GM21723 (cell line): ENCODE results near the gene TOMM40.
"Not testable (repeated sequence)": the region's sequence is repeated elsewhere in the genome, so short reads cannot be mapped to it uniquely, and the experiment has no call there.

Experiments used
- ATAC-seq: cut with Tn5 transposase; IDR thresholded peaks from one replicate; pipeline ENCODE4 v1.9.1; 2021; ENCODE audit warnings: mild to moderate bottlenecking, moderate library complexity; ENCODE audit not compliant: unreplicated experiment

The TOMM40 gene

DNA sequence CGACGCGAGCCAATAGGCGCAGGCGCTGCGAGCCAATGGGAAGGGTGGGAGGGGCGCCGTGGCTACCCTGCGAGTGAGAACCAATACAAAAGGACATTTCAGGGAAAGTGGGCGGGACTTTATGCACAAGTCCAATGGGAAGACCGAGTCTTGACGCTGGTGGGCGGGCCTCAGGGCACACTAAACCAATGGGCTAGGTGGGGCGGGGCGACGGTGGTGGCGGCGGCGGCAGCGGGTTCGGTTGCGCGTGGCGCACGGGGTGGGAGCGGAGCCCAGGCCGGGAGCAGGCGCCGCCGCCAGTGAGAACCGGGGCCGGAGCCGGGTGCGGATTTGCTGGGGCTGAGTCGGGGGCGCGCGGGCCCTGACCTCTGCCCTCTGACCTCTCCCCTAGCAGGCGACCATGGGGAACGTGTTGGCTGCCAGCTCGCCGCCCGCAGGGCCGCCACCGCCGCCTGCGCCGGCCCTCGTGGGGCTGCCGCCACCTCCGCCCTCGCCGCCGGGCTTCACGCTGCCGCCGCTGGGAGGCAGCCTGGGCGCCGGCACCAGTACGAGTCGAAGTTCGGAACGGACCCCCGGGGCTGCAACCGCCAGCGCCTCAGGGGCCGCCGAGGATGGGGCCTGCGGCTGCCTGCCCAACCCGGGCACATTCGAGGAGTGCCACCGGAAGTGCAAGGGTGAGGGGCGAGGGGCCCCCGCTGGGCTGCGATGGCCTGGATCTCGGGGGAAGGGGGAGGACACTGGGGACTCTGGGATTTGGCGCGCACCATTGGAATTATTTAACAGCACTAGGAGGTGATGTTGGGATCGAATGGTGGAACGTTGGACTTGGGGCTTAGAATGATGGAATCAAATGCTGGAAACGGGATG lies at the start of gene TOMM40:
Gene TOMM40 (plus strand): TSS at position 239 of the 867 bp plus-strand sequence. CDS start 162 bp downstream, at position 401.
- ATAC-seq, result peak; percentile 66

DNA sequence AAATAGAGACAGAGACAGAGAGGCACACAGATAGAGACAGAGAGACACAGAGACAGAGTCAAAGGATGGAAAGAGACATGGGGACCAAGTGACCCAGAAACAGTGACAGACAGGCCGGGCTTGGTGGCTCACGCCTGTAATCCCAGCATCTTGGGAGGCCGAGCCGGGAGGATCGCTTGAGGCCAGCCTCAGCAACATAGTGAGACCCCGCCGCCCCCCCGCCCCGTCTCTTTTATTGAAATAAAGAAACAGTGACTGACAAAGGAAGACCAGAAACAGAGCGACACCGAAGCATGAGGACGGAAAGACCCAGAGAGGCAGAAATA lies 45.8 kb upstream of the TOMM40 start:
- no peak for ATAC-seq

DNA sequence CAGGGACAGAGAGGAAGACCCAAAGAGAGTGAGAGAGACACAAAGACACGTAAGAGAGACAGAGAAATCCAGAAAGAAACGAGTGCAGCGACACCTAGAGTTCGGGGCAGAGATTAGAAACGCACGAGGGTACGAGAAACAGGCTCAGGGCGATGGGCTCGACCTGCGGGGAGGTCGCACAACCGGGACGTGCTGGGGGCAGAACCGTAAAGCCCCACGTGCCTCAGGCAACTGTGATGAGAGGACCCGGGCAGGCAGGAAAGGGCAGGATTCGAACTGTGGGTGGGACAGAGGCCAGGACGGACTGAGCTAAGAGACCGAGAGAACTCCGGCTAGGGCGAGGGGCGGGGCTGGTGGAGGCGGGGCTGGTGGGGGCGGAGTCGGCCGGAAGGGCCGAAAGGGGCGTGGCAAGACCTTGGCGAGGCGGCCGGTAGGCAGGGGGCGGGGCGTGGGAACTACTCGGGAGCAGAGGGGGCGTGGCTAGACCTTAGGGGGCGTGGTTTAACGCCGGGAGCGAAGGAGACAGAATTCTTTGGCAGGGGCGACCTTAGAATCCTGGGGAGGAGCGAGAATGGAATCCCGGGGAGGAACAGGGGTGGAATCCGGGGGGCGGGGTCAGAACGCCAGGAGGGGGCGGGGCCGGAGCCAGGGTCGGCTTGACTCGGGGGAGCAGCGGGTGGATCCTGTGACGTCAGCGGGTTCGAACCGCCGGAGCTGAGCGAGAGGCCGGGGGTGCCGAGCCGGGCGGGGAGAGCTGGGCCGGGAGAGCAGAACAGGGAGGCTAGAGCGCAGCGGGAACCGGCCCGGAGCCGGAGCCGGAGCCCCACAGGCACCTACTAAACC lies 45.2 kb upstream of the TOMM40 start, which contains the start of gene NECTIN2:
Gene NECTIN2 (plus strand): TSS at position 686 of the 843 bp plus-strand sequence. CDS start 229 bp downstream, outside the sequence.
- ATAC-seq, result no peak

DNA sequence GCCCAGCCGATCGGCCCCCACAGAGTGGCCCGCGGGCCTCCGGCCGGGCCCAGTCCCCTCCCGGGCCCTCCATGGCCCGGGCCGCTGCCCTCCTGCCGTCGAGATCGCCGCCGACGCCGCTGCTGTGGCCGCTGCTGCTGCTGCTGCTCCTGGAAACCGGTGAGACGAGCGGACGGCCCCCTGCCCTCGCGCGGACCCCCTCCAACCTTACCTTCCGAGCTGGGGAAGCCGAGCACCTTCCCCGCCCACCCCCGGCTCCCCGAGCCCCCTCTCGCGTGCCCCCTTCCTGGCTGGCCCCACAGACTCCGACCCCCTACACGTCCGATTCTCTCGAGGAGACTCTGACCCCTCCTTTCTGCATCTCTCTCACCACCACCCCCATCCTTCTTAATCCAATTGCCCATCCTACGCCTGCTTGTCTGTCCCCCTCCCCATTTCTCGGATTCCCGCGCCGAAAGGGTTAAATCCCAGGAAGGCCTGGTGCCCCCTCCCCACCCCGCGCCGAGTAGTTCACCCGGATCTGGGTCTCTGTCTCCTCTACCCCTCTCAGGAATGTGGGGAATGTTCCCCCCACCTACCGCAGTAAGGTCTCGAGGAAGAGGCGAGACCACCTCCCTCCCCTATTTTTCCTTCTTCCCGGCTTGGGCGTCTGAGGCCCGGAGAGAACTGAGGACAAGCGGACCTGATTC lies 44.5 kb upstream of the TOMM40 start:
- ATAC-seq, result no peak

DNA sequence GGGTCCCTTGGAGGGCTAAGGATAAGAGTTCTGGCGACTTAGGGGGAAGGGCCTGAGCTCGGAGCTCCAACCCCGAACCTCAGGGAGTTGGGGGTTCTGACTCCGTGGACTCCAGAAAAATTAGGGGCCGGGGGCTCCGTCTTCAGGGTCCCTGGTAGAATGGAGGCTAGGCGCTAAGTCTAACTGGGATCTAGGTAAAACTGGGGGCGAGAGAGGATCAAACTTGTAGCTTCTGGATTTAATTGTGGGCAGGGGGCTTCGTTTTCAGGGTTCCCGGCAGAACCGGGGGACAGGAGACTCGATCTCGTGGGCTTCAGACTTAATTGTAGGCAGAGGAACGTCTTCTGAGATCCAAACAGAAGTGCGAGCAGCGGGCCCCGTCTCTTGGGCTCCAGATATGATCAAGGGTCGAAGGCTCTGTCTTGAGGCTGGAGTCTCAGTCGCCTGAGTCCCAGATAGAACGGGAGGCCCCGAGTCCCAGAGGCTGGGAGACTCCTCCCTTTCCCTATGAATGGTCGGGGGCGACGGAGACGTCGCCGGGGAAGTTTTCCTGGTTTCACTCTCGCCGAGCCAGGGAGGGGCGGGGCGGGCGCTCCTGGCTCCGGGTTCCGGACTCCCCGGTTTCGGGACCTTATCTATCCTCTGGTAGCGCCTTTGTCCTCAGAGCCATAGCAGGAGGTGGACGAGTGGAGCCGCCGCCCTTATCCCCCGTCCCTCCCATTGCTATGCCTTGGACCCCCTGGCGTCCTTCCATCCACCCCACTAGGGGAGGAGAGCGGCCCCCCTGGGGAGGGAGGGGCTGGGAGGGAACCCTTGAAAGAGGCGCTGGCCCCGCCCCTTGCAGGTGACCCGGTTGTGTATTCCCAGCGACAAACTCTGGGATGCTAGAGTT lies 43.7 kb upstream of the TOMM40 start:
- no peak for ATAC-seq

DNA sequence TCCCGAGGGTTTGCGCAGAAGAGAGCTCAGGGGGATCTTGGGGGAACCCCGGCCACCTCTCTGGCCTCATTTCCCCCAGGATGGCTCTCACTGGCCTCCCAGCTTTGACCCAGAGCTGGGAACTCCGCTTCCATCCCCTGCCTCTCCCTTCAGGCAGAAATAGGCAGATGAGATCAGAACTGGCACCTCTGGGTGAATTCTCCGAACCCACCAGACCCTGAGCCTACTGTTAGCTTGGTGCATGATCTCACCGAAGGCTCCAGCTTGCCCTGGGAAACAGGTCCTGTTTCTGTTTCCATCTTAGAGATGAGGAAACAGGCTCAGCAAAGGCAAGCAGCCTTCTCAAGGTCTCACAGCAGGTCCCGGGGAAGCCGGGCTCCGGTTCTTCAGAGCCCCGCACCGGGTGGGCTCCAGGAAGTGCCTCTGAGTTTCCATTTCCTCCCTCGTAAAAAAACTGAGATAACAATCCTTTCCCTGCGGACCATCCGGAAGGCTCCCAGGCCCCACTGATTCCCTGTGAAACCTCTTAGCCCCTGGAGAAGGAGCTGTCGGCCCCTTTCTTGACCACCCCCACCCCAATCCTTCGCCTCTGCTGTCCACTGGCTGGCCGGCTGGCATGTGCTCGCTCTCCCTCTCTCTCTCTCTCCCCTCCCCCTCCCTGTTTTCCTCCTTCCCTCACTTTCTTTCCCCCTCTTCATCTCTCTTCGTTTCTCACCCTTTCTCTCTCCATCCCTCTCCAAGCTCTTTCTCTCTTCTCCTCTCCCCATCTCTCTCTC lies 42.8 kb upstream of the TOMM40 start:
- ATAC-seq, result no peak

DNA sequence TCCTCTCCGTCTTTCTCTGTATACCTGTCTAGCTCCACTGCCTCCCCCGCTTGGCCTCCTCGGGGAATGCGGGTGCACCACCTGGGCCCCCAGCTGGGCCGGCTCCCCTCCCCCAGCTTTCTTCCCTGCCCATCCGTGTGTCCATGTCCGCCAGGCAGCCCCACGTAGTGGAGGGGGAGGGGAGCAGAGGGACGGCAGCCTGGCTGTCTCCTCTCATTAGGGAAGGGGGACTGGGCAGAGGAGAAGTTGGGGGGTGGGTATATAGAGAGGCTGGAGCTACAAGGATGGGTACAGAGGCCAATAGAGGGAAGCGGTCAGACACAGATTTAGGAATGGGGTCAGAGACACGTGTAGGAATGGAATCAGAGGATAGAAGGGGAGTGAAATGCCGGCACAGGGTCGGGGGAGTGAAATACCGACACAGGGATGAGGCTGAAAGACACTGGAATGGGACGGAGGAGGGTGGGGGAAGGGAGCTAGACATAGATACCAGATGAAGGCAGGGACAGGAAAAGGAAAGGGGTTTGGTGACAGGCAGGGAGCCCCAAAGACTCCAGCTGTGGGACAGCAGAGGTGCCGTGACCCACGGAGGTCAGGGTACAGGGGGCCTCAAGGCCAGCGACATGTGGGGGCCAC lies 42.1 kb upstream of the TOMM40 start:
- ATAC-seq, result no peak

DNA sequence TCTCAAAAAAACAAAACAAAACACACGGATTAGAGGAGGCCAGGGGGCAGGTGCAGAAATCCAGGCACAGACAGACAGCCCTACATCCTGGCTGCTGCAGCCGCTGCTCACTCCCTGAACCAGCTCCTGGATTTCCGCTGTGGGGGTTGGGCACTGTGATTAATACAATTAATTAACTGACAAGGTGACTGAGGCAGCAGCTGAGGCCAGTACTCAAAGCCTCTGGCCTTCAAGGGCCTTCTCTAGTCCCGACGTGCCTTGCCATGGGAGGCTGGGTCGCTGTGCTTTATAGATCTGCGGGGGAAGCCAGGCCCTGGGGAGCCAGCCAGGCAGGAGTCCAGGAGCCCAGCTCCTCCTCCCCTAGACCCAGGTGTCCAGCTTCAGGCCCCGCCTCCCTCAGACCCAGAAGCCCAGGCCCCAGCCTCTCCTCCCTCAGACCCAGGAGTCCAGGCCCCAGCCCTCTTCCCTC lies 40.4 kb upstream of the TOMM40 start:
- no peak for ATAC-seq

DNA sequence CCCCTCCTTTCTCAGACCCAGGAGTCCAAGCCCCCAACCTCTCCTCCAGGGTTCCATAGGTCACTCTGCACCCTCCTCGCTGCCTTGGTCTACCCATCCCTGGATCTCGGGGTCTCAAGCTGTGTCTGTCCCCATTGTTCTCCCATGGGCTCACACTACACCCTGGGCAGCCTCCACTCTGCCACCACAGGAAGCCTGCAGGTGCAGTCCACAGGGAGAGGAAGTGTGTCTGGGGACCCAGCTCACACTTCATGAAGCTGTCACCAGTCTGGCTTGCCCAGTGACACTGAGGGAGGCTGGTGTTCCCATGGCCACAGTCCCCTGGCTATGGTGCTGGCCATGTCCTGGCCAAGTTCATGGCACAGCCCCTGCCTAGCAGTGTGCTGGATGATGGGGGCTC lies 39.6 kb upstream of the TOMM40 start:
- ATAC-seq, result no peak

DNA sequence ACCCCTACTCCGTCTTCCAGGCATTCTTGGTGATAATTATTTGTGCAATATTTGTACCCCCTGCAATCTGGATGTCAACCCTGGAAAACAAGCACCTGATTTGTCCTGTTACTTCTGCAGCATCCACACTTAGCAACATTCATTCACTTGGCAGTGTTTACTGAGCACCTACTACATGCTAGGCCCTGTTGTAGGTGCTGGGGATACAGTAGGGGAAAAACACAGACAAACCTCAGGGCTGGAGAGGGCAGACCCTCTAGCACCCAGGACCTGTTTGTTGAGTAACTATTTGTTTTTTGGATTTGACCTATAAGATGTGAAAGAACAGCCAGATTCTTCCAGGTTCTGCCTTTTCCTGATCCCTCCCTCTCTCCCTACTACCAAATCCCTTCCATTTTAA lies 35.4 kb upstream of the TOMM40 start:
- ATAC-seq, result no peak

DNA sequence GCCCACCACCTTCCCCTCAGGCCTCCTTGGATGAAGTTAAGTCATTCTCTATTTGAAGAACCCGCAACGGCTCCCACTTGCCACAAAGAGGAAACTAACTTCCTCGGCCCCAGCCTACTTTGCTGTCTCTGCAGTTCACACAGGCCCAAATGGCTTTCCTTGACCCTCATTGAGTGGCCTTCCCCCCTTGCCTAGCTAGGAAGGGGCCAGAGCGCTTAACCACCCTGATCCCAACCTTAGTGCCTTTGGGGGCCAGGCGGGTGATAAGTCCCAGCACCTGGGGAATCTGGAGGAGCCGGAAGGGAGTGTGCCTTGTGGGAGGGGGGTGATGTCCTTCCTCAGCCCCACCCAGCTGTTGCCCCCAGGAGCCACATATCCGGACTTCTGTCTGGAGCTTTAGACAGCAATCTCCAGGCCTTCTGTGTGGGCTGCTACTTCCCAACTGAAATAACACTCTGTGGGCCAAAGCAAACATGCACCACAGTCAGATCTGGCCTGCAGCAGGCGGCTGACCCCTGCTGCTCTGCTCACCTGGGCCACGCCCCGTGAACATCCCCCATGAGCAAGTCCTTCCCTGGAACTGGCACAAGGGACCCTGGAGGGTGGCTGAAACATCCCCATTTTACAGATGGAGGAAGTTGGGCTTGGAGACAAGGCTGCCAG lies 34.5 kb upstream of the TOMM40 start:
- ATAC-seq, result no peak

DNA sequence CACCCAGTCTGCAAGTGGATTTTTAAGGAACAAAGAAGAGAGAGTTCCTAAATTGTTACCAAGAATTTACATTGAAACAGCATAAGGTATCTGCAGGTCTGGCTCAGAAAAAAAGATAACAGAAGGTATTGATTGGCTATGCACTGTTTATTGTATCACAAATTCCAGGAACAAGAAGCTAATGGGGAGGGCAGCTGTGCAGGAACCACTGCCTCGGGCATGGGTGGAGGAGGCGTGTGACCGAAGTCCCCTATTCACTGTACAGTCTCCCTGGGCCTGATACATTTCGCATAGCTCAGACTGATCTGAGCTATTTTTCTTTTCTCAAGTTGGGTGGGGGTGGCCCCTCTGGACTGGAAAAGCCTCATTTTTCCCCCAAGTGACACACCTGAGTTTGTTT lies 33.2 kb upstream of the TOMM40 start:
- ATAC-seq, result no peak

DNA sequence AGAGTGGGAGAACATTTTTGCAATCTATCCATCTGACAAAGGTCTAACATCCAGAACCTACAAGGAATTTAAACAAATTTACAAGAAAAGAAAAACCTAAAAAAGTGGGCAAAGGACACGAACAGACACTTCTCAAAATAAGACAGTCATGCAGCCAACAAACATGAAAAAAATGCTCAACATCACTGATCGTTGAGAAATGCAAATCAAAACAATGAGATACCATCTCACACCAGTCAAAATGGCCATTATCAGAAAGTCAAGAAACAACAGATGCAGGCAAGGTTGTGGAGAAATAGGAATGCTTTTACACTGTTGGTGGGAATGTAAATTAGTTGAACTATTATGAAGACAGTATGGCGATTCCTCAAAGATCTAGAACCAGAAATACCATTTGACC lies 29.5 kb upstream of the TOMM40 start:
- not testable (repeated sequence) for ATAC-seq

DNA sequence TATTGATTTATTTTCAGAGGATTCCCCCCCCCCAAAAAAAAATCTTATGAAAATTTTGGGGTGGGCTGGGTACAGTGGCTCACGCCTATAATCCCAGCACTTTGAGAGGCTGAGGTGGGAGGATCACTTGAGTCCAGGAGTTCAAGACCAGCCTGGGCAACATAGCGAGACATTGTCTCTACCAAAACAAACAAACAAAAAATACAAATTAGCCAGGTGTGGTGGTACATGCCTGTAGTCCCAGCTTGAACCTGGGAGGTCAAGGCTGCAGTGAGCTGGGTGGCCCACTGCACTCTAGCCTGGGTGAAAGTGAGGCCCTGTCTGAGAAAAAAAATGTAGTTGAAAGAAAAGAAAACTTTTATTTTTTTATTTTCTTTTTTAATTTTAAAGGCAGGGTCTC lies 27.1 kb upstream of the TOMM40 start:
- ATAC-seq, result no peak

DNA sequence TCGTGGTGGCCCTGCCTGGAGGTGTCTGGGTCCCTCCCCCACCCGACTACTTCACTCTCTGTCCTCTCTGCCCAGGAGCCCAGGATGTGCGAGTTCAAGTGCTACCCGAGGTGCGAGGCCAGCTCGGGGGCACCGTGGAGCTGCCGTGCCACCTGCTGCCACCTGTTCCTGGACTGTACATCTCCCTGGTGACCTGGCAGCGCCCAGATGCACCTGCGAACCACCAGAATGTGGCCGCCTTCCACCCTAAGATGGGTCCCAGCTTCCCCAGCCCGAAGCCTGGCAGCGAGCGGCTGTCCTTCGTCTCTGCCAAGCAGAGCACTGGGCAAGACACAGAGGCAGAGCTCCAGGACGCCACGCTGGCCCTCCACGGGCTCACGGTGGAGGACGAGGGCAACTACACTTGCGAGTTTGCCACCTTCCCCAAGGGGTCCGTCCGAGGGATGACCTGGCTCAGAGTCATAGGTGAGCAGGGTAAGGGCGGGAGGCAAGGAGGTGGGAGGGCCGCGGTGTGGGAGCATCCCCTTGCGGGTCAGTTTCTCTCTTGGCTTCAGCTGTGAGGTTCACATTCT lies 25.8 kb upstream of the TOMM40 start:
- no peak for ATAC-seq

DNA sequence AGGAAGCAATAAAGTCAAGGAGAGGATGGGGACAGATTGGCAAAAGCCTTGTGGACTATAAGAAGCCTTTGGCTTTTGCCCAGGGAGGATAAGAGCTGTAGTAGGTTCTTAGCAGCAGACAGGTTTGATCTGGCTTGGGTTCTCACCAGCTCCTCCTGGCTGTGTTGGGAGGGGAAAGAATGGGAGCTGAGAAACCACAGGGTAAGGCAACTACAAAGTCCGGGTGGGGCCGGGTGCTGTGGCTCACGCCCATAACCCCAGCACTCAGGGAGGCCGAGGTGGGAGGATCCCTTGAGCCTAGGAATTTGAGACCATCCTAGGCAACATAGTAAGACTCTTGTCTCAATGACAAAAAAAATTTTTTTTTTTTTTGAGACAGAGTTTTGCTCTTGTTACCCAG lies 24.4 kb upstream of the TOMM40 start:
- ATAC-seq, result no peak

DNA sequence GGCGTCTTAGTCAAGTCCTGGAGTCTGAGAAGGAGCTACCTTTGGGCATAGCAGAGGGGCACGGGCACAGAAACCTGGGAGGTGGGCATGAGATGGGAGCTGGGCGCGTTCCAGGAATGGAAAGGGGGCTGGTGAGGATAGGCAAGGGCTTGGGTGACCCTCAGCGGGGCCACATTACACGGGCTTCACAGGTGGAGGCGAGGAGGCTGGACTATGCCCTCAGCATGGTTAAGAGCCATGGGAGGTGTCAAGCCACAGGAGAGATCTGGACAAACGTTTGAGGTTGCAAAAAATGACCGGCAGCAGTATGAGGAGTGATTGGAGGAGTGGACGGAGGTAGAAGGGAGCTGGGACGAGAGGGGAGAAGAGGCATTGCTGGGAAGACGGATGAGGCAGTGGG lies 23.5 kb upstream of the TOMM40 start:
- no peak for ATAC-seq
